GM13976 (cell line): ENCODE results near the gene AQP5.

ENCODE experiments used
- DNase-seq: peaks from one replicate; pipeline ENCODE4 v3.0.0; 2012; ENCODE audit warnings: low spot score
- in situ Hi-C: fragments of 300-500 bp; cut with MboI; formaldehyde crosslinking; loops from one replicate; pipeline ENCODE4 v1.12.0; 2022; ENCODE audit warnings: low sequenced_read_pairs, mixed read lengths, inconsistent platforms; ENCODE audit not compliant: unreplicated experiment
- TF ChIP-seq, protein P1 (sequence below): IDR thresholded peaks from 2 replicates; pipeline ENCODE4 v1.5.1; 2012; ENCODE audit warnings: borderline replicate concordance, mild to moderate bottlenecking; ENCODE audit not compliant: insufficient read depth; ENCODE audit errors: extremely low read depth, missing control alignments, control extremely low read depth

Gene AQP5

DNA sequence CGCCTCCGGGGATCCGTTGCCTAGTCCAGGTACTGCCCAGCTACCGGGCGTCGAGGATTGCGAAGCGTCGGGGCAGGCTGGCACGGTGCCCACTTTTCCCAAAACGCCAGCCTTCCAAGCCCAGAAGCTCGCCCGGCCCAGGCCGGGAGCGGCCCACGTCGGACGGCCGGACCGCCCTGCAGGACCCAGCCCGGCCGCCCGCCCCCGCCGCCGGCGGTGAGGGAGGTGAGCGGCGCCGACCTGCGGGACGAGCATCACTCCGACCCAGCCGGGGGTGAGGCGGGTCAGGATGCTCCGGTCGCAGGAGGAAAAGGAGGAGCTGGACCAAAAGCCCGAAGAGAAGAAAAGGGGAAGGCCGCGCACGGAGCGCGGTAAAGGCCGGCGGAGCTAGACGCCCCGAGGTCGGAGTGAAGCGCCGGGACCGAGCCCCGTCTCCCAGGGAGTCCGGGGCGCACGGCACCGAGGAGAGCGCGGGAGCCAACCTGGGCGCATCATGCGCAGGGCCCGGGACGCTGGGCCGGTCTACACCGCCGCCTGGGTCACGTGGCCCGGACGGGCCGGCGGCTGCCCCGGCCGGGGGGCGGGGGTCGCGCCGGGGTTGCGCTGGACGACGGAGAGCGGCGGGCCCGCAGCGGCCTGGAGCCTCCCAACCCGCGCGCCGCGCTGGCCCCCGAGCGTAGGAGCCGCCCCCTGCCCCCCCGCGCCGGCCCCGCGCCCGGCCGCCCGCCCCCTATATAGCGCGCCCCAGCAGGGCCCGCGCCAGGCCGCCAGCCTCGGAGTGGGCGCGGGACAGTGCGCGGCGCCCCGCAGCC, at the start of gene AQP5:
Gene AQP5 (plus strand): TSS at position 762 of the 812 bp plus-strand sequence. CDS start 146 bp downstream, outside the sequence.
- in situ Hi-C loops = no loop called here
- TF ChIP-seq, protein P1, sequence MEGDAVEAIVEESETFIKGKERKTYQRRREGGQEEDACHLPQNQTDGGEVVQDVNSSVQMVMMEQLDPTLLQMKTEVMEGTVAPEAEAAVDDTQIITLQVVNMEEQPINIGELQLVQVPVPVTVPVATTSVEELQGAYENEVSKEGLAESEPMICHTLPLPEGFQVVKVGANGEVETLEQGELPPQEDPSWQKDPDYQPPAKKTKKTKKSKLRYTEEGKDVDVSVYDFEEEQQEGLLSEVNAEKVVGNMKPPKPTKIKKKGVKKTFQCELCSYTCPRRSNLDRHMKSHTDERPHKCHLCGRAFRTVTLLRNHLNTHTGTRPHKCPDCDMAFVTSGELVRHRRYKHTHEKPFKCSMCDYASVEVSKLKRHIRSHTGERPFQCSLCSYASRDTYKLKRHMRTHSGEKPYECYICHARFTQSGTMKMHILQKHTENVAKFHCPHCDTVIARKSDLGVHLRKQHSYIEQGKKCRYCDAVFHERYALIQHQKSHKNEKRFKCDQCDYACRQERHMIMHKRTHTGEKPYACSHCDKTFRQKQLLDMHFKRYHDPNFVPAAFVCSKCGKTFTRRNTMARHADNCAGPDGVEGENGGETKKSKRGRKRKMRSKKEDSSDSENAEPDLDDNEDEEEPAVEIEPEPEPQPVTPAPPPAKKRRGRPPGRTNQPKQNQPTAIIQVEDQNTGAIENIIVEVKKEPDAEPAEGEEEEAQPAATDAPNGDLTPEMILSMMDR = no peak
- no peak for DNase-seq

DNA sequence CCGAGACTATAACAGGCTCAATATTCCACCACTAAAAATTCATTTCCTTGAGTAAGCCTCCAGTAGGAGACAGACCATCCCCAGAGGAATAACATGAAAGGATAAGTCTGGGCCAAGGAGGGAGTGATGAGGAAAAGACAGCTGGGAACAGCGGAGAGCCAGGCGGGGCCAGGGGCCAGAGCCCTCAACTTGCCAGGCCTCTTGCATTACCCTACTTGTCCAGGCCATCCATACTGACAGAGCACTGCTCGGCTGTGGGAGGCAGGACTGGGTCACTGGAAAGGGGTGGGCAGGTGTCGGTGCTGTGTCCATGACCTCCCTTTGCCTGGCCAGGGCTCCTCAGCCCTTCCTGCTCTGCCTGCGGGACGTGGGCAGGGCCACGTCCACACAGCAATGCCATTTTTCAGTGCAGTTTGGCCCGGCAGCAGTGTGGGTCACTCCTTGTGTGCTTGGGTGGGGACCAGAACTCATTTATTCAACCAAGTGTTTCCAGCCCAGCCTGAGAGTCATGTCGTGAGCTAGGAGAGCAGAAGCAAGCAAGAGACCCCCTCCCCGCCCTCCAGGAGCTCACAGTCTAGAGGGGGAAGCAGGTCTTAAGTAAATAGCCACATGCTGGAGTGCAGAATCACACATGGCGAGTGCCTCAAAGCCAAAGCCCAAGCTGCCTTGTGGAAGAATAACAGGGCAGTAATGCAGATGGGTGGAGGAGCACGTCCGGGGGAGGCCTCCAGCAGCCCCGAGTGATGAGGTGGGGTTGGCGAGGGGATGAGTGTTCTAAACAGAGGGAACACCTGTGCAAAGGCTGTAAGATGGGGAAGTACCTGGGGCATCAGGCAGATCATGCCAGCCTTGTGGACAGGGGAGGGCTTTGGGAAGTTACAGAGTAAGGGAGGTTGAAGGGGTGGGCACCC, 49.1 kb upstream of the AQP5 start:
- DNase-seq = no peak
- TF ChIP-seq, protein P1 = no peak
- in situ Hi-C loops = no loop called here

DNA sequence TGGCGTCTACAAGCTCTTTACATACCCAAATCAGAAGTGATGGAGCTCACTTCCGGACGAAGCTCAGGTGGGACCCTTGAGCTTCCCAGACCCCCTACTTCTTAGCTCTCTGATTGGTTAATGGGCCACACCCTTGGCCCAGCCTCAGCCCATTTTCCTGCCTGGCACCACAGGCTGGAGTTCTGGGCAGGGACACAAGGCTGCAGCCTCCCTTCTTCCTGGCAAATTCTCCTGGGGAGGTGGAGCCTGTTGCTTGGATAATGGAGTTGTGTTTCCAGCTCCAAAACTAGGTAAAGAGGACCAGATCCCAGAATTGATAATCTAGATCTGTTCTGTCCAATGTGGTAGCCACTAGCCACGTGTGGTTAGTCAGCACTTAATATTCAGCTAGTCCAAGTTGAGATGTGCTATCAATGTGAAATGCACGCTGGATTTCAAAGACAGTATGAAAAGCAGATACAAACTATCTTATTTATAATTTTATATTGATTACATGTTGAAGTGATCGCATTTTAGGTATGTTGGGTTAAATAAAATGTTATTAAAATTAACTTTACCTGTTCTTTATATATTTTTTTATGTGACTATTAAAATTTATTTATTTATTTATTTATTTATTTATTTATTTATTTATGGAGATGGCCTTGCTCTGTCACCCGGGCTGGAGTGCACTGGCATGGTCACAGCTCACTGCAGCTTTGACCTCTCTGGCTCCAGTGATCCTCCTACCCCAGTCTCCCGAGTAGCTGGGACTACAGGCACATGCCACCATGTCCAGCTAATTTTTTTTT, 45.3 kb upstream of the AQP5 start:
- DNase-seq = no peak
- TF ChIP-seq, protein P1 = no peak
- in situ Hi-C loops = no loop called here

DNA sequence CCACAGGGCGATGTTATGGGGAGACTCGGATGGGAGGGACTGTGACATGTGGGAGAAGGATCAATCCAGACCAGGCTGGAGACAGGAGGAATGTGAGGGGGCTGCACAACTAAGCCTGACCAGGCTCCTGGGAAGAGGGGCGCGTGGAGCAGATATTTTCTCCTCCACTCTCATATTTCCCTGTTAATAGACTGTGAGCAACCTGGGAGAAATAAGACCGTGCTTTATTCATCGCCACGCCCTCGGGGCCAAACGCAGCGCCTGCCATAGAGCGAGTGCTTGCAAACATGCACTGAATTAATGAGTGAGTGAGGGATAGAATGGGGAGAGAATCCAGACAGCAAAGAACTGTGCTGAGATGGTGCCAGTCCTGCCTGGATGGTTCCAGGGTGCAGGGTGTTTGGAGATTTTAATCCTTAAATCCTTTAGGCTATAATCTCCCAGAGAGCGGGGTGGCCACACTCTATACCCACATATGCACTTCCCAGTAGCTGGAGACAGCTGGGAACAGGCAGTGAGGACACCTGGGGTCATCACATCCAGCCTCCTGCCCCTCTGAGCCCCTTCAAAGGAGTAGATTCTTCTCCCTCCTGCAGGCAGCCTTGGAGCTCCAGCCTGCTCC, 44.4 kb upstream of the AQP5 start:
- in situ Hi-C loops = no loop called here

DNA sequence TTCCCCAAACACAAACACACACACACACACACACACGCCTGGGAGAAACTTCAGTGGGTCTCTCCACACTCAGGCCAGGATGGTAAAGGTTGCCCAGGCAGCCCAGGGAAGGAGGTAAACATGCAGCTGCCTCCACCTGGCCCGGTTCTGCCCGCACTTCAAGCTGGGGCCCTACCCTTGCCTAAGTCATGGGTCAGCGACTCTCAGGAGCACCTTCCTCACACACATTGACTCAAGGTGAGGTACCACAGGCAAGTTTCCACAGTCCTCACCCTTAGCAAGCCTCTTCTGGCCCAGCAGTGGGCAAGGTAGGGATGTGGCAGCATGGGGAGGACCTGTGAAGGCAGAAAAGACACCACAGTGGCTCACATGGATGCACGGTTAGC, 43.9 kb upstream of the AQP5 start:
- in situ Hi-C loops = no loop called here
- DNase-seq = no peak
- TF ChIP-seq, protein P1 = no peak

More for the DNA sequence above, 44.4 kb upstream of the AQP5 start:
- DNase-seq = no peak
- TF ChIP-seq, protein P1 = no peak
